CD4-positive, alpha-beta T cell treated with Interleukin-12 subunit alpha and Interleukin-12 subunit beta, for 1 hour (primary cell): Measurements from ENCODE around the gene GALM.
"Not testable (repeated sequence)": the region's sequence is repeated elsewhere in the genome, so short reads cannot be mapped to it uniquely, and the experiment has no call there.

Source experiments
- DNase-seq: peaks from one replicate; pipeline ENCODE4 v3.0.0-alpha.2; 2020

GALM gene

GRCh38 chr2:38713338-38713737 is 47.4 kb downstream of the GALM start:
- no peak for DNase-seq

DNA sequence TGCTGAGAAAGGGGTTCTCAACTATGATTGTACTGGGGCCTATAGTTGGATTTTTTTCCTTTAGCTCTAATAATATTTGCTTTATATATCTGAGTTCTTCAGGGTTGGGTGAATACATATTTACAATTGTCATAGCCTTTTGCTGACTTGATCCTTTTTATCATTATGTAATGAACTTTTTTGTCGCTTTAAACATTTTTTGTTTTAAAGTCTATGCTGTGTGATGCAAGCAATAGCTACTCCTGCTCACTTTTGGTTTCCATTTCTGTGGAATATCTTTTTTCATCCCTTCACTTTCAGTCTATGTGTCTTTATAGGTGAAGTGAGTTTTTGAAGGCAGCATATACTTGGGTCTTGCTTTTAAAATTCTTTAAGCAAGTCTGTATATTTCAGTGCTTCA is 49.0 kb downstream of the GALM start:
- DNase-seq, result not testable (repeated sequence)

DNA sequence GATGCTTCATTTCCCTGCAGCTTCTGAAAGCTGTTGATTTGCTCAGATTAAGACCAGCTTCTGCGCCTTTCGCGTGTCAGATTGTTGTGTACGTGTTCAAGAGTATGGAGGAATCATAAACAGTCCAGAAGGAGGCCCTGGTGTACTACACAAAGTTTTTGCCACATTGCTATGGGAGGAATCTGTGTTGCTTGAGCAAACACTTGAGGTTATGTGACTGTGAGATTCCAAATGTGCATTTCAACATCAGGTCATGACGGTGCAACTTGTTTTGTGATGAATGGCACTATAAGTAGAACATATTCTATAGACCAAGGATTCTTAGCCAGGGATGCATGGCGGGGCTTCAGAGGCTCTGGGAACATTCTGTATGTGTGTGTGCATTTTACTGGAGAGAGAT is 50.3 kb downstream of the GALM start:
- DNase-seq, result no peak

GRCh38 chr2:38718601-38719000 is 52.7 kb downstream of the GALM start:
- no peak for DNase-seq

DNA sequence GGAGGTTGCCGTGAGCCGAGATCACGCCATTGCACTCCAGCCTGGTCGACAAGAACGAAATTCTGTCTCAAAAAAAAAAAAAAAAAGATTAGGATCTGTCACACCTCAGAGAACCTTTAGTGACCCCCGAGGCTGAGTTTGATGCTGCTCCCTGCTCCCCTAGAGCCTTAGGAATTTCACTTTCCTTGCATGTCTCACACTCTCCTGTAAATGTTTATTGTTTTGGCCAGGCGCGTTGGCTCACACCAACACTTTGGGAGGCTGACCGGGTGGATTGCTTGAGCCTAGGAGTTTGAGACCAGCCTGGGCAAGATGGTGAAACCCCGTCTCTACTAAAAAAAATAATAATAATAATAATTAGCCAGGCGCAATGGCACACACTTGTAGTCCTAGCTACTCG is 53.8 kb downstream of the GALM start:
- no peak for DNase-seq

DNA sequence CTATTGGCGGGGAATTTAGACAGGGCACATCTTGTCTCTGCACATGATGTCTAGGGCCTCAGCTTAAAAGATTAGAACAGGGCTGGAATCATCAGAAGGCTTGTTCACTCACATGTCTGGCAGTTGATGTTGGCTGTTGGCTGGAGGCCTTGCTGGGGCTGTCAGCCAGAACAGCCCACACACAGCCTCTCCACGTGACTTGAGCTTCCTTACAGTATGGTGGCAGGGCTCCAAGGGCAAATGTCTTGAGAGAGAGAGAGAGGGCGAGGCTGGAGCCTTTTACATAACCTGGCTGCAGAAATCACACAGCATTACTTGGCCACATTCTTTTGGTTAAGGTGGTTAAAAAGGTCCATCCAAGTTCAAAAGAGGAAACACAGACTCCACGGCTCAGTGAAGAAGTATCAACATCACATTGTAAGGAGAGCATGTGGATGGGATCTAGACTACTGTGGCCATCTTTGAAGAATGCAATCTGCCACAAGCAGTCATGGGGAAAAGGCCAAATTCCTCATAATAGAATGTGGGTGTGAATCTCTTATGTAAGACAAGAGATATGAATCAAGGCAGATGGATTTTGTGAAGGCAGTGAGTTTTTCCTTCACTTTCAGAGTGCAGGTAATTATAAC is 54.8 kb downstream of the GALM start:
- DNase-seq, result no peak

- peak; percentile 50 for DNase-seq
Measured at GRCh38 chr2:38722271-38723061, 56.6 kb downstream of the GALM start.

GRCh38 chr2:38723173-38723572 is 57.3 kb downstream of the GALM start:
- DNase-seq, result no peak

DNA sequence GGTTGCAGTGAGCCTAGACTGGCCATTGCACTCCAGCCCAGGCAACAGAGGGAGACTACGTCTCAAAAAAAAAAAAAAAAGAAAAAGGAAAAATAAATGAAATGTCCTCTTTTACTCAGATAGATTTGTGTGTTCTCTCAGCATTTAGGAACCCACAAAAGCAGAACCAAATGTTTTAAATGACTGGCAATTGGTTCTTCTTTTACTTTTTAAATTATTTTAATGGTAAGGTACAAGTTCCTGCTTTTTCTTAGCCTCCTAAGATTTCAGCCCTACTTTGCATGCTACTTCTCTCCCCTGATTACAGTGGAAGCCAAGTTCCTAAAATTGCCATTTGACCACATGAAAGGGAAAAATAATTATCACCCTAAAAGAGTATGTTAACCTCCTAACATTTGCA is 61.7 kb downstream of the GALM start:
- DNase-seq, result no peak

DNA sequence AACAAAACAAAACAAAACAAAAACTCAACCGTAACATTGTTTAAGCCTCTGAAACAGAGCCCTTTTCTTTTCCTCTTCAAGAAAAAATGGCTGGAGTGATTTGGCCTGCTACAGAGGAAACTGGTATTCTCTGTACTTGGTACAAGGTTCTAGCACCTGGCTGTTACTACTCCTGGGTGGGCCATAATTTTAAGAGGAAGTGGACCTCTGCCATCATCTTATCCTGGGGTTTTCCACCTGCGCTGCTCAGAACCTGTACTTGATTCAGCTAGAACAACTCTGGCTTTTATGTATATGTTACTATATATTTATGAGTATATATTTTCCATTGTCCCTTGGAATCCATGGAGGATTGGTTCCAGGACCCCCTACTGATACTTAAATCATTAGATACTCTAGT is 62.8 kb downstream of the GALM start:
- no peak for DNase-seq

- no peak for DNase-seq
Measured at GRCh38 chr2:38731090-38731489, 65.2 kb downstream of the GALM start.

DNA sequence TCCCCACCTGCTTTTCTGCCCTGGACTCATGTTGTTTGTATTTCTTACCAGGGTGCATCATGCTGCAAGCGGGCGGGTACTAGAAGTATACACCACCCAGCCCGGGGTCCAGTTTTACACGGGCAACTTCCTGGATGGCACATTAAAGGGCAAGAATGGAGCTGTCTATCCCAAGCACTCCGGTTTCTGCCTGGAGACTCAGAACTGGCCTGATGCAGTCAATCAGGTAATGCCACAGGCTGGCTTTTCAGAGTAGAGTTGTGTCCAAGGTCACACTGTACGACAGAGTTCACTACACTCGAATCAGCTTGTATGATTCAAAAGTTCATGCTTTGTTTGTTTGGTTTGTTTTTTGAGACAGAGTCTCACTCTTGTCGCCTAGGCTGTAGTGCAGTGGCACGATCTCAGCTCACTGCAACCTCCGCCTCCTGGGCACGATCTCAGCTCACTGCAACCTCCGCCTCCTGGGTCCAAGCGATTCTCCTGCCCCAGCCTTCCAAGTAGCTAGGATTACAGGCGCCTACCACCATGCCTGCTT is 65.8 kb downstream of the GALM start:
- no peak for DNase-seq

- DNase-seq, result no peak
Measured at GRCh38 chr2:38733300-38733971, 67.5 kb downstream of the GALM start.

DNA sequence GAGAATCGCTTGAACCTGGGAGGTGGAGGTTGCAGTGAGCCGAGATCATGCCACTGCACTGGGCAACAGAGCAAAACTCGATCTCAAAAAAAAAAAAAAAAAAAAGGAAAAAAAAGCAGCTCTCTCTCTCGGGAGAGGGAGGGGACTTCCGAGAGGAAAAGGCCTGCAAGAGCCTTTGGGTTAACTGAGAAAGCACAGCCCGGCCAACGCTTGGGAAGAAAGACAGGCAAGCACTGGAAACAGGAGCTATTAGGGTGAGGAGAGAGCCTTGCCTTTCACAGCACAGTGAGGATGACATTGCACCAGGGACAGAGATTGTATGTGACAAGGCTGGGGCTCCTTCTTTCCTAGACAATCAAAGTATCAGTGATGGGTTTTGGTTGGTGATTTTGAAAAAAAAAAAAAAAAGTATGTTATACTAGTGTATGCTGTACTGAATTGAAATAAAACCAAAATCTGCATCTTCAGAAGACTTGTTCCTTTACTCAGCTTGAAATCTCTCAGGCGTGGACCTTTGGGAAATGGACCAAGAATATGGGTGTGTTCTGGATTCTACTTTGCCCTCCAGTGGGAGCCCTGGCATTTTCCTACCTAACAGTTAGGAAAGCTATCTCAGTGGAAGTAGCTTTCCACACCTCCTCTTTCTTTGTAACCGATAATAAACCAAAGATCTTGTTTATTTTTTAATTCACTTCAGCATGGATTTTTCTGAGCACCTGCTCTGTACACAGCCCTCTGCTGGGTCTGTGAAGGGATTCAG is 68.6 kb downstream of the GALM start:
- DNase-seq, result no peak

DNA sequence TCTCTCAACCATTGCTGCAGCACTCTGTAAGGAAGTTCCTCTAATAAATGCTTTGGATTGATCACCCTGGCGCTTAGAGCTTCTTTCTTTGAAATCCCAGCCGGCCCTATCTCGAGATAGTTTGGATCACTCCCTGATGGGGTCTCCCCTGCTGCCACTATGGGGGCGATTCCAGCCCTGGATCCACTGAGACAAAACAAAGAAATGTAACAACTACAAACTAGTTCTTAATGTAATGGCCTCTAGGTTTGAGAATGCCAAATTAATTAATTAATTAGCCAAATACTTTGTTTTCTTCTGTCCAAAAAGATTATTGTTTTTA is 70.0 kb downstream of the GALM start:
- DNase-seq, result no peak

DNA sequence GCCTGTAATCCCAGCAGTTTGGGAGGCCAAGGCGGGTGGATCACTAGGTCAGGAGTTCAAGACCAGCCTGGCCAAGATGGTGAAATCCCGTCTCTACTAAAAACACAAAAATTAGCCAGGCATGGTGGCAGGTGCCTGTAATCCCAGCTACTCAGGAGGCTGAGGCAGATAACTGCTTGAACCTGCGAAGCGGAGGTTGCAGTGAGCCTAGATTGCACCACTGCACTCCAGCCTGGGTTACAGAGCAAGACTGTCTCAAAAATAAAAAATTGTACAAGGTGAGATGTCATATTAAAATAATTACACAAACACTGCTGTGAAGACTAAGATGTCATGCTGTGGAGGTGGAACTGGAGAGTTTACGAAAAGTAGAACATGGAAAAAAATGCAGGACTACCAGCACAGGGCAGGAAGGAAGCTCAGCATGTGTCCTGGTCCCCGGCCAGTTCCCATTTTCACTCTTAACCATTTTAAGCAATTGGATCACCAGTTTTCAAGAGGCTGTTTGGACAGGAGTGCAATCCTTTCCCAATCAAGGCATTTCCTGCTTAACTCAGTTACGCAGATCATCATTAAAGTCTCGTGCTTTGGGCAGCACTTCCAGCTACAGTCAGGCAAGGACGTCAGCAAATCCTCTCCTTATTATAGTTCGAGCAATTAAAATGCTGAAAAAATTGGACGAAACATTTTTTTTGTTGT is 71.2 kb downstream of the GALM start:
- DNase-seq, result not testable (repeated sequence)

DNA sequence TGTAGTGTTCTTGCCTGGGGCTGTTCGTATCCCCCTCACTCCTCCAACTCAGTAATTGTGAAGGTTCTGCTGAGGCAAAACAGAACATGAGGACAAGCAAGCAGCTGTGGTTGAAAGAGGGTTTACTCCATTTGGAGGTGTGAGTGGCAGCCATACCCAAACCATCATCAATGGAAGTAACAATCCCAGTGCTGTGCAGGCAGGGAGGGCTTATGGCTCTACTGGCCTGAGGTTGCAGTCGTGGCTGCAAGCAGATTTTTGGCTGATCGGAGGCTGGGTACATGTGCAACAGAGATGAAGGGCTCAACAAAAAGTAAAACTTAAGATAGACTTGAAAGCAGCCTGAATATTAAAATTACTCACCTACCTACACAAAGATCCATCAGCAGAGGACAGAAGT is 72.0 kb downstream of the GALM start:
- no peak for DNase-seq

DNA sequence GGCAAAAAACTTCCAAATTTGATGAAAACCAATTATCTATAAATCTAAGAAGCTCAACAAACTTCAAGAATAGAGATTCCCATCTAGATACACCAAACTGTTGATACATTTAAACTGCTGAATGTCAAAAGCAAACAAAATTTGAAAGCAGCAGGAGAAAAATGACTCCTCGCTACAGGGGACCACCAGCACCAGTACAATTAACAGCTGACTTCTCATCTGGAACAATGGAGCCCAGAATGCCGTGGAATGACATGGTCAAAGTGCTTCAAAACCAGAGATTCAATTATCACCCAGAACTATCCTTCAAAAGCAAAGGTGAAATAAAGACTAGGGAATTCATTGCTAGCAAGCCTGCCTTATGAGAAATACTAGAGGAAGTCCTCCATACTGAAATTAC is 73.6 kb downstream of the GALM start:
- DNase-seq, result no peak

DNA sequence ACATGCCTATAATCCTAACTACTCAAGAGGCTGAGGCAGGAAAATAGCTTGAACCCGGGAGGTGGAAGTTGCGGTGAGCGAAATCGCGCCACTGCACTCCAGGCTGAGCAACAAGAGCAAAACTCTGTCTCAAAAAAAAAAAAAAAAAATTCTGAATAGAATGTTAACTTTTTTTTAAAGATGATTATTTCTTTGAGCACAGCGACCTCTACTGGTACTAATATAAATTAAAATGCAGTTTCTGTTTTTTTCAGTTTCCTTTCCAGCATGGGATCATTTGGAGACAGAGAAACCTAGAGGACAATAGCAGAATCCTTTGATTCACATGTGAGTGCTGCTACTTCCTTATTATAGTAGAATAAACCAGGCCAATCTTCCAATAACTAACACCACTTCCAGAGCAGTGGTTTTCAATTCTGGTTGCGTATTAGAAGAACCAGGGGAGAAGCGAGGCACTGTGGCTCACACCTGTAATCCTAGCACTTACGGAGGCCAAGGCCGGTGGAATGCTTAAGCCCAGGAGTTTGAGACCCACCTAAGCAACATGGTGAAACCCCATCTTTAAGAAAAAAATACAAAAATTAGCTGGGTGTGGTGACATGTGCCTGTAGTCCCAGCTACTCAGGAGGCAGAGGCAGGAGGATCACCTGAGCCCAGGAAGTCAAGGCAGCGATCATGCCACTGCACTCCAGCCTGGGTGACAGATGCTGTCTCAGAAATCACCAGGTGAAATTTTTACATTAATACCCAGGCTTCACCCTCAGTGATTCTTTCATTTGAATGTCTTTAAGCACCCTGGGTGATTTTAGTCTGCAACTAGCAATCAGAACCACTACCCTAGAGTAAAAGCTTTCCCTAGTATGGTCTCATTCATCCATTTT is 75.2 kb downstream of the GALM start:
- peak; percentile 69 for DNase-seq

- DNase-seq, result no peak
Measured at GRCh38 chr2:38742797-38743559, 77.1 kb downstream of the GALM start.
